Activated T-helper 9 cell treated with anti-CD3 and anti-CD28 coated beads, Interleukin-2, amount 50 U/mL, for 16 hours (primary cell): Measurements from ENCODE around the gene CEP85.
"Not testable (repeated sequence)": the region's sequence is repeated elsewhere in the genome, so short reads cannot be mapped to it uniquely, and the experiment has no call there.

Experiments used
- DNase-seq: peaks from one replicate; pipeline ENCODE4 v3.0.0-alpha.2; 2020; ENCODE audit warnings: low read depth

Gene CEP85

DNA sequence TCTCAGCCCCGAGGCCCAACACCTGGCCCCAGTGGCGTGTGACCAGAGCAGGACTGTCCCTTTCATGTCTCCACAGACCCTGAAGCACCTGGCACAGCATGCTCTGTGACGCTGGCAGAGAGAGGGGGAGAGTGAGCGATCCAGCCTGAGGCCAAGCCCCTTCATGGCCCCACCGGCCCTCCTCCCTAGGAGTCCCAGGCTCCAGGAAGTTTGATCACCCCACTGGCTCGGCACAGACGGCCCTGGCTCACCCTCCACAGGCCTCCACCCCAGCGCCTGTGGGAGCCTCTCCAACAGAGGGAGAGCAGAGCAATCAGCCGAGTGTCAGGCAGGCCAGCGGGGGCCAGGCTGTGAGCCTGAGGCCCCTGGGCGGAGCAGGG is 56.9 kb downstream of the CEP85 start:
- DNase-seq, result no peak

DNA sequence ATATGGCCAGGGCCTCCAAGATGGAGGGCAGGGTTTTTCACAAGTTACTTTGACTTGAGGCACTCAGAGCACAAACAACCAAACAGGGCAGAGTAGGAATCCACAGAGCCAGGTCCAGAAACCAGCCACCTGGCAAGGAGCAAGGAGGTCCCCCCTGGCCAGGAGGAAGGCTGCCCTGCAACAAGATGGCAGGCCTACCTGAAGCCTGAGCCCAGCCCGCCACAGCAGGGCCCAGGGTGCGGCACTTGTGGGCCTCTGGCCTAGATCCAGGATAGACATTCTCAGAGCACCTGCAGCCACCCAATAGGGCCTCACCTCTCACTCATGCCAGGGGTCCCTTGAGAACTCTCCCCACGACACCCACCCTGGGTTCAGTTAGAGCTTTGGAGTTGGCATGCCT is 57.4 kb downstream of the CEP85 start:
- DNase-seq, result no peak

DNA sequence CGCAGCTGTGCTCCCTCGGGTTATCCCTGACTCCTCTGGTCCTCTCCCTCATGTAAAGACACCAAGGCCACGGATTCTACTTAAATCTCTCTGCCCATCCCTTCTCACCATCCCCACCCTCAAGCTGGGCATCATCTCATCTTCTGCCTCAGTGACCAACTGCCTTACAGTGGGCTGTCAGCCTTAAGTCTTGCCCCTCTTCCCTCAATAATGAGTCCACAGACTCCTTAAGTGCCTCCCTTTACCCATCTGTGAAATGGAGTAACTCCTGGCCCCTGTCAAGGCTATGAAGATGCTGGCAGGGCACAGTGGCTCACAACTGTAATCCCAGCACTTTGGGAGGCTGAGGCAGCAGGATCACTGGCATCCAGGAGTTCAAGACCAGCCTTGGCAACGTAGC is 57.9 kb downstream of the CEP85 start:
- no peak for DNase-seq

DNA sequence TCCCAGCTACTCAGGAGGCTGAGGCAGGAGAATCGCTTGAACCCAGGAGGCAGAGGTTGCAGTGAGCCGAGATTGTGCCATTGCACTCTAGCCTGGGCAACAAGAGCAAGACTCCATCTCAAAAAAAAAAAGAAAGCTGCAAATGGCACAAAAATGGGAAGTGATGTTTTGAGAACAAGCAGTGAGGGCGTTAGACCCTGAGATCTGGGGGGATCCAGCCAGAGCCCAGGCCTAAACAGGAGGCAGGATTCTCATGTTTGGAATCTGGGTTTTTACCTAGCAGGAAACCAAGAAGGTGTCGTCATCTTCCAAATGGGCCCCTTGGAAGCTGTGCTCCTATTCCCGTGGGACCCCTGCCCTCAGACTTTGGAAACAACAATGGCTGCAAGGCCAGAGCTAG is 58.7 kb downstream of the CEP85 start:
- DNase-seq, result not testable (repeated sequence)

DNA sequence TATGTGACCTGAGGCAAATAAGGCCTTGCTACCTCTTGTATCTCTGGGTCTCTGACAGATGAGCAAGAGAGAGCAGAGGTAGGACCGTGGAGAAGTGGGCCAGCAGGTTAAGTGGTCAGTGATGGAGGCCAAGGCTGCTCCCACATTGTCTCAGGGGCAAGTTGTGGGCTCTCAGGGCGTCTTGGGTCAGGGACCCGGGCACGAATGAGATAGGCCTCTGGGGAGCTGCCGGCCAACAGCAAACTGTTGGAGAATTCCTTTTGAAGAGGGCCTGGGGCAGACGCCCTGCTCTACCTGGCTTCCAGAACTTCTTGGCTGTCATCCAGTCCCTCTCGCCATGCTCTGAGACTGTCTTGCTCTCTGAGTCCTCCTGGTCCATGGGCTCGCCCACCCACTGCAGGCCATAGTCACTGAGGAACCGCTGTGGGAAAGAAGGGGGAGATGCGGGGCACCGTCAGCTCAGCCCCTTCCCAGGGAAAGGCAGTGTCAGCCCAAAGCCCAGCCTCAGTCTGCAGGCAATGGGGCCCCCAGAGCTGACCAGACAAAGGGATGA is 60.0 kb downstream of the CEP85 start:
- no peak for DNase-seq

DNA sequence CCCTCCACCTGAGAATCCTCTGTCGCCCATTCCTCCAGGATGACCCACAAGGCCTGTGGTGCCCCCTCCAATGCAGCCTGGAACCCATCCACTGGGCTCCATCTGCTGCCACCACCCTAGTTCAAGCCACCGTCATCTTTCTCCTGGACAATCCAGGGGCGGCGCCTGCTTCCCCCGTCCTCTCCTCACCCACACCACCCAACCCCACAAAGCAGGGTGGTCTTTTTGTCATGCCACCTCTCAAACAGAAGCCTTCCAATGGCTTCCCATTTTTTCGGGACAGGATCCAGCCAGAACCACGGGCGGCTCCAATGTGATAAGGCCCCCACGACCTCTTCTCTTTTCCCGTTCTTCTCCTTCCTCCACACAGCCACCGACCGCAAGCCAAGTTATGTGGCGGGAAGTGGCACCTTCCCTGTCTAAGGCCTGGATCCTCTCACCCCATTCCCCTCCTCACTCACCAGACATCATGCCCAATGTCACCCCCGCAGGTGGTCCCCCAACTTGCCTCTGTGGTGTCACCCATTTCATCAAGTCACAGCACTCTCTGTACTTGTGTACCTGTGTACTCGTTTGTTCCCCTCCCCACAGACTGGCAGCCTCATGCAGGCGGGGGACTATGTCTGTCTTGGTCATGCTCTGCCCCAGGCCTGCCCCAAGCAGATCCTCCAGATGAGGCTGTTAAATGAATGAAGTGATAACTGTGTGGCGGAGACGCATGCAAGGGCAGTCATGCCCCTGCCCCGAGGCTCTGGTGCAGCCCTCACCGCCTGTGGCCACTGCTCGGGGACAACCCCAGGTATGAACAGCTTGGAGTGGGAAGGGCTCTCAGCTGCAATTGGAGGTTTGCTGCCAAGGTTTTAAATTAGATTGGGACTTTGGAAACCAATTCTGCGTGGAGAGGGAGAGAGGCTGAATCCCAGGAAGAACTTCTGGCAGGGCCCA is 61.5 kb downstream of the CEP85 start:
- DNase-seq, result no peak

DNA sequence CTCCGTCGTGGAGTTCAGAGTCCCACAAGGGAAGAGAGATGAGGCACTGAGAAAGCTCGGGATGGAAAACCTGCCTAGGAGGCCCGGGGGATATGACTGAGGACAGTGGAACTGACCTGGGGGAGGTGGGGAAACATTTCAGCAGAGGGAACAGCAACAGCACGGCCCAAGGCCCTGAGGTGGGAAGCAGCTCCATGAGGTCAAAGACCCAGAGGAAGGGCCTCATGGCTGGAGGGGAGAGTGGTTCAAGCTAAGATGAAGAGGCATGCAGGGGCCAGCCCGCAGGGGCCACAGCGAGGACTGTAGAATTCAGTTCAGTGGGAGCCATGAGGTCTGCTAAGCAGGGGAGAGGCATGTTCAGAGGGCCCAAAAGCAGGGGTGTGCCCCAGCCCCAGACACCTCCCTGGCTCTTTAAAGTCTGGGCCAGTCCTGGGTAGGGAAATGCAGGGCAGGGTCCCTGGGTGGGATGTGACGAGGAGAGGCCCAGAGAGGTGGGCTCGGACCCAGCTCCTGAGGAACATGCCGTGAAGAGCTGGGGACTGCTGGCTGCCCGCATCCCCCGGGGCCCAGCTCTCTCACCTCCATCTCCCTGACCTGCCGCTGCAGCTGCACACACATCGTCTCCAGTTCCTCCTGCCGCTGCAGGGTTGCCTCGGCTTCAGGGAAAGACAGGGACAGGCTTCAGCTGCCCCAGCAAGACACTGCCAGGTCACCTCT is 62.5 kb downstream of the CEP85 start:
- DNase-seq, result no peak

DNA sequence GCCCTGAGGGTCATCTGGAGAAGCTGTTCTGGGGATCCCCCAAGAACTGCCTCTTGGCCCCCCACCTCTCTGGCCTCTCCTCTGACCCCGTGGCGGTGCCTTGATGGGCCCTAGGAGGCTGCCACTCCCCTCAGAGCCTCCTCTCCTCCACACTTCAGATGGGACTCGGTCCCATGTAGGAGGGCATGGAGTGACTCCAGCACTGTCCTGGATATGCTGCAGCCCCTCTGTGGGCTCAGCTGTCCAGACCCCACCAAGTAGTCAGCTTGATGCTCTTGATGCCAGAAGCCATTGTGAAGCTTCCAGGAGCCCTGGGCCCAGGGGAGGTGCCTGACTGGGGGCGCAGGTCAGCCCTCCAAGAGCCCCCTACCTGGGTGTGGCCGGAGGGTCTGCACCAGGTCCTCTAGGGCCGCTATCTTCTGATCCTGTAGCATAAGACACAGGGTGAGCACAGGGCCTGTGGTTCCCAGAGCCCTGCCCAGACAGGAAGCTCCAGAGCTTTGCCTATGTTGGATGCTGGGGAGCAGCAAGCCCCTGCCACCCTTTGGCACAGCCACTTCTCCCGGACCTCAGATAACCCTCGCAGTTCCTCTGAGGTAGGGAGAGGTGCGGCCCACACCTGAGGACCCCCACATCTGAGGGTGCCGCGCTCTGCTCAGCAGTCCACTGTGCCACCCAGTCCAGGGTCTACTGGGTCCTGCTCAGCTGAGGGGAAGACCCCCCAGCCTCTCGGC is 63.2 kb downstream of the CEP85 start:
- no peak for DNase-seq

DNA sequence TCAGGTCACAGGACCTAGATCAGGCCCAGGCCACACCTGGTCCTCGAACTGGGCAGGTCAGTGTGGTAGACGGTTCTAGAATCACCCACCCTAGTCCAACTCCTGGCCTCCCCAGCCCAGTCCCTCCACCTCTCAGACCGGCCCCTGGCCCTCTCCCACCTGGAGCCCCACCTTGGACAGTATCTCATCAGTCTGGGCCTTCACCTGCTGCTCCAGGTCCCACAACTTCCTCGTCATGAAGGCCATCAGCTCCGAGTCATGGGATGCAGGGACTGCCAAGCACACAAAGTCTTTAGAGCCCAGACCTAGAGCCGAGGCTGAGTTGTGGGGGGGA is 63.8 kb downstream of the CEP85 start:
- DNase-seq, result no peak

DNA sequence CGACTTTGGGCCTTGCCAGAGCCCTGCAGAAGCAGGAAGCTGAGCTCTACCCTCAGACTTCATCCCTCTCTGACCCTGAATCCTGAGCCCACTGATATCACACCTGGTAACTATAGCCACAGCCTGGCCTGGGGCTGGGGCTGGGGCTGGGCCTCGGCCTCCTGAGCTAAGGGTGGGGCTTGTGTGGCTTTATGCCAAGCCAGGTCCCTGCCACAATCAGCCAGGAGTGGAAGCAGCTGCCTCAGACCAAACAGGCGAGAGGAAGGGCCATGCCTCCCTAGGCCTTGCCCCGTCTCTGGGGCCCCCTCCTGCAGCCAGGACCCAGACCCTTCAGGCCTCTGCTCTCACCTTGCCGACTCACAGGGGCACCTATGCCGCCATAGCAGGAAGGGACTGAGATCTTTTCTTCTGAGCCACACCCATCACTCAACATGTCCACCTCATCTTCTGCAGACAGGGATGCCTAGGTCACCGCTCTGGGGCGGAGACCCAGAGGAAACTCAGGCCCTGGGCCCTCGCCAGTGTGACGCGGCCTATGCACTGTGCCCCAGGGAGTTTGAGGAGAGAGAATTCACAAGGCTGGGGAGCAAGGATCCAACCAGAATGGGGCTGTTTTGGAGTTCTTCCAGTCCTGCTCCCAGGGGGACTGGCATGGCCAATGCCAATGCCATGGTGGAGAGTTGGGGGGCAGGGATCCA is 66.7 kb downstream of the CEP85 start:
- no peak for DNase-seq

DNA sequence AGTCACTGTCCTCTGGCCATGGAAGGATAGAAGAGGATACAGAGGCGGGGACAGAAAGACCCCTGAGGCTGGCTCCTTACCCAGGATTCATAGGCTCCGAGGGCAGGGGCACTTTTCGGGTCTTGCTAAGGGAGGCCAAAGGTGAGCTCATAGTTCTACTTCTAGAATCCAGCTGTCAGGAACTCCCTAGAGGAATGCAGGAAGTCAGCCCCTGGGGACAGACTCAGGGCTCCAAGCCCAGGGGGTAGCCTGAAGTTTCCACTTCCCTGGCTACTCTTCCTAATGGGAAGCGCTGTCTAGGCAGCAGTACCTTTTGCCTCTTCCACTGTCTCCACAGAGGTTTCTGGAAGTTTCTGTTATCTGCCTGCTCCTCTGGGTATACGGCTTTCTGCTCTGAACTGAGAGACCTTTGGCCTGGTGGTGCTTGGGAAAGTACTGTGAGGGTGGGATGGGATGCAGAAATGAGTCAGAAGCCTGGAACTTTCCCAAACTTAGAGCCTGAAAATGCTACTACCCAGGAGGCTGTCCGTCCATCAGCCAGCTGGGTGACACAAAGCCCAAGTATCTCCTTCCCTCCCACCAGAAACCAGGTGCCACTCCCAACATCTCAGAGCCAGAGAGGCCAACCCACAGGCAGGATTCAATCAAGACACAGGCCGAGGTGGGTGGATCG is 68.9 kb downstream of the CEP85 start:
- no peak for DNase-seq

DNA sequence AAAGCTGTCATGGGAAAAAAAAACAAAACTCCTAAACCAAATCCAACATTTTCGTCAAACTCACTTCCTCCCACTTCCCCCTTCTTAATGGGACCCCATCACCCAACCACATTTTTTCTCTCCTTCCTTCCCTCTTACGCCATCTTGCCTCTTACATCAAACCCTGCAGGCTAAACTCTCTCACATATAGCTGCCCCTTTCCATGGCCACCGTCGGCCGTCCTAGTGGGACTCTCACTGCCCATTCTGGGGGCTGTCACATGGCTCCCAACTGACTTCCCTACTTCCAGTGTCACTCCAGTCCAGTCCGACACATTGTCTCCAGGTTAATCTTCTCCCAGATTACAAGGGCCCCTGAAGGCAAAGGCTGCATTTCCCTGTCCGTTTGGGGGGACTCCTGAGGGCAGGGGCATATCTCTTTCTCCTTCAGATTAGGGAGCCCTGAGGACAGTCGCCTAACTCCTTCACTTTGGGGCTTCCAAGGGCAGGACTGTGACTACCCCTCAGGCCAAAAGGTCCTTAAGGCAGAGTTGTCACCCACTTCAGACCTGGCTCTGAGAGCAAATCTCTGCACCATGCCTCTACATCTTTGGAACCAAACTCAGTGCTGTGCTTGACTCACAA is 71.8 kb downstream of the CEP85 start:
- DNase-seq, result no peak

DNA sequence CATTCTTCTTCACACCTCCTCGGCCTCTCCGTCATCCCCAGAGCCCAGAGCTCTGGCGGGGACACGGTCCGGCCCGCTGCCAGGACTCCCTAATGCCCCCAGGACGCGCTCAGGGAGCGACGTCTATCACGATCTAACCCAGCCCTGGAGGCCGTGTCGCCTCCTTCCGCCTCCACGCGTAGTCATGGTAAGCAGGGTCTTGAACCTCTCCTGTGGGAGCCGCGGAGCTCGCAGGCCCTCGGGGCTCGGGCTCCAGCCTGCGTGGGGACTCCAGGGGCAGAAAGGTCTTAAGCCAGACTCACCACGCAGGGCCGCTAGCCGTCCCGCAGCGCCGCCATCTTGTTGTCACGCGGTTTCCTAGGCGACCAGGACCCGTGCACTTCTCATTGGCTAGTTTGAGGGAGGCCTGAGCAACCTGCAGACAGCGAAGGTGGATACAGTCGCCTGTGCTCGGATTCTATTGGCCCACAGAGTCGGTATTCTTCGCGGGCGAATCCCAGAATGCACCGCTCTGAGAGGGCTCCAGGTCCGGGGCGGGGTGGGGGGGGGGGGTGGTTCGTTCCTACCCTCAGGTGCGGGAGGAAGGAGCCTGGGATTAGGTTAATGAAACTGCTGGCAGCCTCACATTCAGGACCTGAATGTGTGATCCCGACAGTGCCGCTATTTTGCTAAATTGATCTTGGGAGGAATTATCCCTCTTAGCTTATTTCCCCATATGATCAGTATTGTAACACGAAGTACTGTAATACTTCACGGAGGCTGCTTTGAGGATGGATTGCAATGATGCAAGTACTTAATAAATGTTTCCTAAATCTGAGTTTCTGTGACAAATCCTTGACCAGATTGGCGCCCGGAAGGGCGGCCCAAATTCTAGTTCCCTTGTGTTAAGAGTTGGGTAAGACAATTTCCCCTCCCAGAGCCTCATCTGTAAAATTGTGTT is 72.6 kb downstream of the CEP85 start, which contains the start of gene UBXN11:
TSS of gene UBXN11 (minus strand) at position 347 of the 940 bp plus-strand sequence. CDS start 3,753 bp downstream, outside the sequence.
- peak; percentile 85 for DNase-seq

DNA sequence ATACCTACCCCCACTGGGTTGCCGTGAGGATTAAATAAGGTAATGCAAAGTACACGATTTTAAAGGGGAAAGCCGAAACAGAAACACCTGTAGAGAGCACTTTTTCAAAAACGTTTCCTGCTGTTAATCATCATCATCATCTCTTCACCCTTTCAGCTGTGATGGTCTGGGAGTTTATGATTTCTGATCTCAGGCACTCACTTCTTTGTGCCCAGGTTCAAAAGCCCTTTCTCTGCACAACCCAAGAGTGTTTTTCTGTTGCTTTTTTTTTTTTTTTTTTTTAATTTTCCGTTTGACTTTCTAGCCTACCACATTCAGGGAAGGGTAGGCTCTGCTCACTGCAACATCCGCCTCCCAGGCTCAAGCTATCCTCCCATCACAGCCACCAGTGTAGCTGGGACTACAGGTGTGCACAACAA is 73.4 kb downstream of the CEP85 start:
- DNase-seq, result no peak

DNA sequence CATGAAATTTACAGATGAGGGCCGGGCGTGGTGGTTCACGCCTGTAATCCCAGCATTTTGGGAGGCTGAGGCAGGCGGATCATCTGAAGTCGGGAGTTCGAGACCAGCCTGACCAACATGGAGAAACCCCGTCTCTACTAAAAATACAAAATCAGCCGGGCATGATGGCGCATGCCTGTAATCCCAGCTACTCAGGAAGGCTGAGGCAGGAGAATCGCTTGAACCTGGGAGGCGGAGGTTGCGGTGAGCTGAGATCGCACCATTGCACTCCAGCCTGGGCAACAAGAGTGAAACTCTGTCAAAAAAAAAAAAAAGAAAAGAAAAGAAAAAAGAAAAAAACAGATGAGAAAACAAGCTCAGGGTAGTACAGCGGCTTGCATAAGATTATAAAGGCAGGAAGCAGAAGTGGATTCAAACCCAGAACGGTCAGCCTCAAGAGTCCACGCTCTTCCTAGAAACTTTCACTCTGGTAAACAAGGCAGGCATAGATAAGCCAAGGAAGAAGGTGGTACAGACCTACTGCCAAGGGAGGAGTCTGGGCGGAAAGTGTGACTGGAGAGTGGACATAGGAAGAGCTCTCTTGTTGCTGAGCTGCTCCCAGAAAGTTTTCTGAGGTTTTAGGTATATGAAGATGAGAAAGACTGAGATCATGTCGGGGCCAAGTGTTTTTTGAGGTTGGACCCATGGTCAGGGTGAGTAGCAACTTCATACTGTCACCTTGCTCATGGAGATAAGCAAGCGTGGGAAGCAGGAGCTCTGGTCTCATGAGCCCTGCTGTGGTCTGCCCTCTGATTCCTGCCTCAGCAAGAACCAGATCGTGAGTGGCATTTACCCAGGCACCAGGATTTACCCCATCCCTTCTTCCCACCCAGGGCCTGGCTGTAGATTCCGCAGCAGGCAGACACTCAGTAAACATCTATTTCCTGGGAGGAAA is 74.2 kb downstream of the CEP85 start:
- DNase-seq, result not testable (repeated sequence)

DNA sequence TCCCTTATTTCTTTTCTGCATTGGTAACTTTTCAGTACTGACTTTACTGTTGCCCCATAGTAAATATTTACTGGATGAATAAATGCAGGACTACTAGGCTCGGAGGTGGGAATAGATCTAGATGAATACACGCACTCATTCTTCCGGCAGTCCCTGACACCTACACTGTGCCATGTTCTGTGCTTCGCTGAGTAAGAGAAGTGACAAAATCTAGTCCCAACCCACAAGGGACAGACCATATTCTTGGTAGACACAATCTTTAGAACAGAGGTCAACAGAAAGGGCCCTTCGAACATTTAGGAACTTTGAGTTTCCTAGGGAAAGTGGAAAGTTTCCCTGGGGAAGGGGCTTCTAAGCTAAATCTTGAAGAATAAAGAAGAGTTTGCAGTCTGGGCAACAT is 80.5 kb downstream of the CEP85 start:
- DNase-seq, result no peak

DNA sequence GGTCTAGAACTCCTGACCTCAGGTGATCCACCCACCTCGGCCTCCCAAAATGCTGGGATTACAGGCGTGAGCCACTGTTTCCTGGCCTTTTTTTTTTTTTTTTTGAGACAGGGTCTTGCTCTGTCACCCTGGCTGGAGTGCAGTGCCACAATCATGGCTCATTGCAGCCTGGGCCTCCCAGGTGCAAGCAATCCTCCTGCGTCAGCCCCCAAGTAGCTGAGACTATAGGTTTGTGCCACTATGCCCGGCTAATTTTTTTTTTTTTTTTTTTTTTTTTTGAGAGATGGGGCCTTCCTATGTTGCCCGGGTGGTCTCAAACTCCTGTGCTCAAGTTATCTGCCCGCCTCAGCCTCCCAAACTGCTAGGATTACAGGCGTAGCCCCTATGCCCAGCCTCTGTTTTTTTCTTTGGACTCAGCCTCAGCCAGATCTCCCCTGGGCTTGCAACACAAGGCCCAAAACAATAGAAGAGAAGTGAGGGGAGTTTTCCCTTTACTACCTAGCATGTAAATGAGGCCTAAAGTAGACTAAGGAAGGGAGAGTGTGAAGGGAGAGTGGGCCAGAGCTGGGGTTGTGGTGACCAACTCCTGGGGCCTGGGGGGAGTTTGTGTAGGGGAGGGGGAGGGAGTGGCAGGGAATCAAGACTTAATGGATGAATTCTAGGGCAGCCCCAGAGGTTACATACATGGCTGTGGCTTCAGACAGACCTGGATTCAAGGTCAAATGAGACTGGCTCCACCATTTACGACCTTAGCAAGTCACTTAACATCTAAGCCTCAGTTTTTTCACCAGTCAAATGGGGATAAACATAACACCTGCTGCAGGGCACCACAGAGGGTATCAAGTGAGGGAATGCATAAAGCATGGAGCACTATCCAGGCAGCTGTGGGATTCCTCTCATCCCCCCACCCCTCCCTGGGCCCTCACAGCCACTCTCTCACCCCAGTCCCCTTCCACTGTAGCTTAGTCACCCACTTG is 82.2 kb downstream of the CEP85 start:
- no peak for DNase-seq
